DOHH2 (cell line): ENCODE data around the gene SH2D1B.

Experiments used
- H3F3A ChIP-seq: fragments of 200-600 bp; sonication (generic), shearing (Covaris generic); 2 replicates; pipeline ENCODE4 v1.6.0; 2016; ENCODE audit warnings: antibody characterized with exemption, mild to moderate bottlenecking; ENCODE audit not compliant: control insufficient read depth, insufficient read depth
- H3K27ac ChIP-seq: fragments of 200-600 bp; sonication (generic); 2 replicates; pipeline ENCODE4 v1.5.1; 2014; ENCODE audit warnings: low read depth, mild to moderate bottlenecking, low read length, moderate library complexity
- H3K27me3 ChIP-seq: fragments of 200-600 bp; sonication (generic); 2 replicates; pipeline ENCODE4 v1.6.1; 2014; ENCODE audit warnings: mild to moderate bottlenecking, low read length, mixed read lengths; ENCODE audit not compliant: control insufficient read depth
- H3K36me3 ChIP-seq: fragments of 200-600 bp; sonication (generic); 2 replicates; pipeline ENCODE4 v1.6.1; 2014; ENCODE audit warnings: mild to moderate bottlenecking, low read length, moderate library complexity, mixed read lengths; ENCODE audit not compliant: control insufficient read depth
- H3K4me1 ChIP-seq: fragments of 200-600 bp; sonication (generic); 2 replicates; pipeline ENCODE4 v1.6.1; 2014; ENCODE audit warnings: mild to moderate bottlenecking, low read length, mixed read lengths; ENCODE audit not compliant: control insufficient read depth
- H3K4me2 ChIP-seq: fragments of 200-600 bp; sonication (generic); 2 replicates; pipeline ENCODE4 v1.6.0; 2014; ENCODE audit warnings: mild to moderate bottlenecking, low read length, moderate library complexity
- H3K4me3 ChIP-seq: fragments of 200-600 bp; sonication (generic); 2 replicates; pipeline ENCODE4 v1.5.1; 2014; ENCODE audit warnings: mild to moderate bottlenecking, low read length, mixed read lengths
- H3K79me2 ChIP-seq: fragments of 200-600 bp; sonication (generic); 2 replicates; pipeline ENCODE4 v1.6.1; 2014; ENCODE audit warnings: mild to moderate bottlenecking, low read length, mixed read lengths; ENCODE audit not compliant: control insufficient read depth
- H3K9me2 ChIP-seq: fragments of 200-600 bp; sonication (generic); replicated peaks from 2 replicates; pipeline ENCODE4 v1.6.1; 2014; ENCODE audit warnings: mild to moderate bottlenecking, low read length, mixed read lengths; ENCODE audit not compliant: control insufficient read depth
- H3K9me3 ChIP-seq: fragments of 200-600 bp; sonication (generic); 2 replicates; pipeline ENCODE4 v1.6.1; 2014; ENCODE audit warnings: antibody characterized with exemption, low read length, mixed read lengths; ENCODE audit not compliant: control insufficient read depth, insufficient read depth
- H4K20me1 ChIP-seq: fragments of 200-600 bp; sonication (generic); 2 replicates; pipeline ENCODE4 v1.6.0; 2014; ENCODE audit warnings: low read depth, mild to moderate bottlenecking, antibody characterized with exemption, low read length, moderate library complexity; ENCODE audit not compliant: control insufficient read depth, insufficient read depth
- CTCF ChIP-seq: fragments of 200-600 bp; sonication (generic); IDR thresholded peaks from one replicate; pipeline ENCODE4 v1.5.1; 2014; ENCODE audit warnings: antibody characterized with exemption, mild to moderate bottlenecking, low read depth, low read length; ENCODE audit not compliant: poor library complexity, severe bottlenecking
- EZH2phosphoT487 ChIP-seq: fragments of 200-600 bp; sonication (generic); IDR thresholded peaks from 2 replicates; pipeline ENCODE4 v1.6.1; 2017; ENCODE audit warnings: borderline replicate concordance, mild to moderate bottlenecking, antibody characterized with exemption, low read length, moderate library complexity, mixed read lengths

Gene SH2D1B

DNA sequence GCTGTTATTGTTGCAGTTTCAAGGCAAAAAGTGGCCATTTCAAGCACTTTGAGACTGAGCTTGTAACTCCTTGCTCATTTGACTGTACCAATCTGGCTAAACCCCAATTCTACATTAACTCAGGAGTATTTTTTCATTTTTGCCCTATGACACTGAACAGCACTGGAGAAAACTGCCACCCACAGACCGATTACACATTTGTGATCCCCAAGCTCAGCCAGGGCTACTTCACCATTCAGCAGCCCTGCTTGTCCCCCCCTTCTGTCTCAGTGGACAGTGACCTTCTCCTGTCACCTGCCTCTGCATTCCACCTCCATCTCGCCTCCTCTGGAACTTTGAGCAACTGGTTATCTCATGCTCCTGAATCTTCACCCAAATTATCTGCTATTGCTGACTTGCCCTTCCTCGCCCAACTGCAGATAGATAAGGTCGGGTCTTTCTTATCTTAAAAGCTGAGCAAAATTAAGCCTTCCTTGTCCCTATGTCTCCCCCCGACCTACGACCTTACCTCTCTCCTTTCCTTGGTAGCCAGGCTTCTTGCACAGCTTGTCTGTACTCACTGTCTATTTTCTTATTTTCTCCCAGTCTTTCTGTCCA is 60.6 kb downstream of the SH2D1B start:
- Histone ChIP-seq H3K79me2 (no peaks in the 10 kb centered on the region), H3K36me3 (no peaks in the 10 kb centered on the region), H3K4me3 (no peak overlapping the region), H3F3A (no peaks in the 10 kb centered on the region), H3K9me2 (no peaks in the 10 kb centered on the region), H3K9me3 (no peaks in the 10 kb centered on the region), H3K27ac (no peak overlapping the region), H3K27me3 (peaks cover 5% of the 10 kb centered on the region), H3K4me2 (no peak overlapping the region), H4K20me1 (no peaks in the 10 kb centered on the region), H3K4me1 (no peaks in the 10 kb centered on the region)
- TF ChIP-seq CTCF (no peak), EZH2phosphoT487 (no peak)

GRCh38 chr1:162349635-162350330 is 62.2 kb downstream of the SH2D1B start:
- H3K9me3 ChIP-seq: no peaks in the 10 kb centered on the region
- H3K4me2 ChIP-seq: no peak overlapping the region
- no peaks in the 10 kb centered on the region for H3K9me2 ChIP-seq
- no peaks in the 10 kb centered on the region for H3F3A ChIP-seq
- TF ChIP-seq CTCF: no peak
- no peak for TF ChIP-seq EZH2phosphoT487
- H4K20me1 ChIP-seq: no peaks in the 10 kb centered on the region
- no peaks in the 10 kb centered on the region for H3K4me1 ChIP-seq
- H3K4me3 ChIP-seq: no peak overlapping the region
- H3K36me3 ChIP-seq: no peaks in the 10 kb centered on the region
- peaks cover 5% of the 10 kb centered on the region for H3K27me3 ChIP-seq
- no peak overlapping the region for H3K27ac ChIP-seq
- no peaks in the 10 kb centered on the region for H3K79me2 ChIP-seq

DNA sequence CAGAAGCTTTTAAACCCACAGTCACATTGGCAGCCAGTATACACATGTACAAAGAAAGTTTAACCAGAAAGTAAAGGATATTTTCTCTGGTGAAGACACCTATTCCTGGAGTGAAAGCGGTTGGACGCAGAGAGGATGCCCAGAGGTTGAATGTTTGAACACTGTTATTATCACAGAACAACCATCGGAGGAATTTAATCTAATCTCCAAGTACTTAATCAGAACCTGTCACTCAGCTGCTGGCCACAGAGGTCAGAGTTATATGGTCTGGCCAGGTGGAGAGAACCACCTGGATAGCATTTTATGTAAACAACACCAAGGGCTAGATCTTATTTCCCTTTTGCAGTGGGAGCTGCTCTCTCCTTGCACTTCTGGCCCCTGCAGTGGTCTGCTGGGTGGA is 64.7 kb downstream of the SH2D1B start:
- H3K27ac ChIP-seq: no peak overlapping the region
- no peaks in the 10 kb centered on the region for H4K20me1 ChIP-seq
- peaks cover 5% of the 10 kb centered on the region for H3K27me3 ChIP-seq
- no peaks in the 10 kb centered on the region for H3K9me3 ChIP-seq
- no peaks in the 10 kb centered on the region for H3K36me3 ChIP-seq
- TF ChIP-seq EZH2phosphoT487 (no peak), CTCF (no peak)
- H3K4me1 ChIP-seq: no peaks in the 10 kb centered on the region
- H3K9me2 ChIP-seq: no peaks in the 10 kb centered on the region
- H3K4me2 ChIP-seq: no peak overlapping the region
- H3K79me2 ChIP-seq: no peaks in the 10 kb centered on the region
- H3F3A ChIP-seq: no peaks in the 10 kb centered on the region
- no peak overlapping the region for H3K4me3 ChIP-seq
